Aorta (tissue), 5 donors: ENCODE data around the gene MARK2. TPM values are rescaled to one million over a fixed set of nuclear protein-coding genes. Genes with fewer than 3 reads are reported as not detected.
A peak's percentile ranks its signal among the peaks of the same experiment; 100 is the strongest.

Source experiments
- ATAC-seq: fragments of 200-7000 bp; cut with Tn5 transposase; one replicate; pipeline ENCODE4 v1.9.1; 2022; ENCODE audit warnings: moderate library complexity; ENCODE audit not compliant: low FRiP score
- DNase-seq, 2 donors: peaks; one replicate each; pipeline ENCODE4 v3.0.0-alpha.2; 2020
- H3K27ac ChIP-seq, 2 donors: one replicate each; pipeline ENCODE4 v1.5.1; 2013; ENCODE audit warnings: low read length in 2 of 2, mild to moderate bottlenecking in 2 of 2, moderate library complexity in 2 of 2, control low read depth in 1 of 2, inconsistent platforms in 1 of 2, low read depth in 1 of 2
- H3K27me3 ChIP-seq, 2 donors: one replicate each; pipeline ENCODE4 v1.6.1; 2013; ENCODE audit warnings: control low read depth in 1 of 2, low read length in 1 of 2, mild to moderate bottlenecking in 1 of 2, moderate library complexity in 1 of 2; ENCODE audit not compliant: insufficient read depth in 2 of 2, control insufficient read depth in 1 of 2
- H3K36me3 ChIP-seq, 2 donors: one replicate each; pipeline ENCODE4 v1.6.1; 2013; ENCODE audit warnings: control low read depth in 1 of 2, low read length in 1 of 2, mild to moderate bottlenecking in 1 of 2; ENCODE audit not compliant: insufficient read depth in 2 of 2, control insufficient read depth in 1 of 2
- H3K4me1 ChIP-seq, 2 donors: one replicate each; pipeline ENCODE4 v1.6.1; 2013; ENCODE audit warnings: low read length in 2 of 2, control low read depth in 1 of 2, mild to moderate bottlenecking in 1 of 2, moderate library complexity in 1 of 2; ENCODE audit not compliant: insufficient read depth in 2 of 2, control insufficient read depth in 1 of 2
- H3K4me3 ChIP-seq, 2 donors: one replicate each; pipeline ENCODE4 v1.5.1; 2013; ENCODE audit warnings: low read length in 2 of 2, control low read depth in 1 of 2, mild to moderate bottlenecking in 1 of 2
- H3K9me3 ChIP-seq: one replicate; pipeline ENCODE4 v1.6.1; 2013; ENCODE audit warnings: mild to moderate bottlenecking, low read length; ENCODE audit not compliant: control insufficient read depth
- WGBS, 2 donors: extraction: QIAGEN DNeasy Blood & Tissue Kit; methylation state at CpG; one replicate each; pipeline ENCODE4 v1.1.7; 2013; 5-methylcytosine and 5-hydroxymethylcytosine counted together
- intact Hi-C, 2 donors: fragments of 100-400 bp; cut with DNase I; formaldehyde crosslinking; loops; one replicate each; pipeline versions ENCODE4 v1.14.2 to v1.15.0; 2022
- polyA plus RNA-seq, 2 donors: library from polyadenylated mRNA; stranded (reverse); fragments of 200-250 nt; gene quantifications; one replicate each; pipeline ENCODE4 v1.2.3, GENCODE V29; 2013
- total RNA-seq, 2 donors: library from RNA; stranded (reverse); fragmentation: NEBNext Ultra II Directional; extraction: Animal tissue kit (Norgen Biotek cat#: 25700); gene quantifications; one replicate each; pipeline ENCODE4 v1.2.1, GENCODE V29; 2021
- donor health status: healthy with polysubstance abuse.
- donor health status: Bipolar disorder and iron deficiency.
- donor health status: DM: no; HTN: no; CAD: no.
- donor health status: DM: no; HTN: no; CAD: no.
- donor health status: DM: yes; HTN: yes; CAD: no.

Gene MARK2
- total and polyA plus RNA-seq, 4 donors, result 8.1 to 32.5 (median 18.9) TPM

- 31 to 42% methylated on average over 9 of the region's 9 CpGs for WGBS, 2 donors
- no peak overlapping the region for H3K27ac ChIP-seq
- H3K27me3 ChIP-seq, result no peaks in the 10 kb centered on the region
- DNase-seq (peak in 1 of 2 donors; percentile 20), ATAC-seq (no peak)
- no peaks in the 10 kb centered on the region for H3K36me3 ChIP-seq
- no peak overlapping the region for H3K4me3 ChIP-seq
- no peaks in the 10 kb centered on the region for H3K4me1 ChIP-seq
- H3K9me3 ChIP-seq, result no peaks in the 10 kb centered on the region
- intact Hi-C loops, result no loop called here
Observed at GRCh38 chr11:63868399-63869064, 29.6 kb downstream of the MARK2 start.

DNA sequence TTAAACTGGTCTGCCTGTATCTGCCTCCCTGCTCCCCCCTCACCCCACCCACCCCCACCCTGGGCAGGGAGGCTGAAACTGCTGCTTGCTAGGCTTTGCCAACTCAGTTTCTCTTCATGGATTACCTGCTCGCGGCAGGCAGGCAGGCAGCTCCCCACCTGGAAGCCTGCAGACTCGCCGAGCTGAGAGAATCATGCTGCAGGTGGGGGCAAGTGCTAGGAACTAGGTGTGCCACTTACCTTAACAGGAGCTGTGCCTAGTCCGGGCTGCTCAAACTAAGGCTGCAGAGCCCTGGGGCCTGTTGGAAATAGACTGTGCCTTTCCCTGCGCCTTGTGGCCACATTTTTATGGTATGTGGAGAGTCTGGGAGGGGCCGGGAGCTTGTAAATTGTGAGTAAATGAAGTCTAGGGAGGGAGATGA, 30.3 kb downstream of the MARK2 start:
- ATAC-seq (no peak), DNase-seq (peak in 1 of 2 donors; percentile 35)
- 85 to 89% methylated on average over 7 of the region's 7 CpGs for WGBS, 2 donors
- Histone ChIP-seq H3K27me3 (no peaks in the 10 kb centered on the region), H3K4me1 (no peaks in the 10 kb centered on the region), H3K4me3 (no peak overlapping the region), H3K27ac (no peak overlapping the region), H3K36me3 (no peaks in the 10 kb centered on the region), H3K9me3 (no peaks in the 10 kb centered on the region)
- intact Hi-C loops, result no loop called here

- ATAC-seq, result no peak
Observed at GRCh38 chr11:63869683-63870082, 30.8 kb downstream of the MARK2 start.

DNA sequence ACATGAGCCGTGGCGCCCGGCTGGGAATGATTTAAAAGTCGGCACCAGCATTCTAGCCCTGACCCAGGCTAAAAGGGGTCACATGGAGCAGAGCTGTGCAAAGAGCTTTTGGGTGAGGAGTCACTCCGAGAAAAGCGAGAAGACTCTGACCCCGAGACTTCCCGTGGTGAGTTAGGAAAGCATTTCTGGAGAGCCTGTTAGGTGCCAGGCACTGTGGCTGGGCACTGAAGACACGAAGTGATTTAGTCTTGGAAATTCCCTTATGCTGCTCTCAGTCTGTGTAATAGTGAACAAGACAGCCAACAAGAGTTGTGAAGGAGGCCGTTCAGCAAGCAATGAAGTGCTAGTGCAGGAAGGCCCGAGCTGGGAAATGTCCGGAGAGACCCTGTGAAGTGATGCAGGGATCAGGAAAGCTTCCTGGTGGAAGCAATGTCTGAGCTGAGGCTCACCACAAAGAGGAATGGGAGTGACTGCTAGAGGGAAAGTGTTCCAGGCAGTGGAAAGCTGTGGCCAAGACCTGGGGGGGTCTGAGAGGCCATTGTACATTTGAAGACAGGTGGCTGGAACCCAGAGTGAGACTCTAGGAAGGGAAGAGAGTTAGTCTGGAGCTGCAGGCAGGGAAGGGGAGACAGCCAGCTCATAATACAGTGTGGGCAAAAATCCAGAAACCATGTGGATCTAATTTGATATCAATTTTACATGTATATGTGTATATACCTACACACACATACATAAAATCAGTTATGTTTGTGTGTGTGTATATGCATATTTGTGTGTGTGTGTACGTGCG, 31.6 kb downstream of the MARK2 start:
- peak in 1 of 2 donors; percentile 39 for DNase-seq
- WGBS, 2 donors, result 37% methylated on average over 14 of the region's 14 CpGs
- no peak for ATAC-seq
- intact Hi-C loops, result loop anchor here in 1 of 2 donors (5.0 kb wide), 2 partner anchors 33 to 47 kb away; partner anchors contain the start of genes MARK2 and RCOR2
- peaks cover 0 to 4% of the 10 kb centered on the region in 2 donors for H3K4me1 ChIP-seq
- H3K27ac ChIP-seq, result peak overlapping the region in 1 of 2 donors; percentile 1
- peaks cover 0 to 2% of the 10 kb centered on the region in 2 donors for H3K36me3 ChIP-seq
- no peak overlapping the region for H3K4me3 ChIP-seq
- H3K9me3 ChIP-seq, result no peaks in the 10 kb centered on the region
- no peaks in the 10 kb centered on the region for H3K27me3 ChIP-seq

More at GRCh38 chr11:63869683-63870082, 30.8 kb downstream of the MARK2 start:
- Histone ChIP-seq H3K4me3 (no peak overlapping the region), H3K27me3 (no peaks in the 10 kb centered on the region), H3K36me3 (peaks cover 0 to 2% of the 10 kb centered on the region in 2 donors), H3K9me3 (no peaks in the 10 kb centered on the region), H3K27ac (no peak overlapping the region), H3K4me1 (peaks cover 0 to 3% of the 10 kb centered on the region in 2 donors)
- DNase-seq, result peak in 1 of 2 donors; percentile 49
- intact Hi-C loops, result loop anchor here in 1 of 2 donors (5.0 kb wide), 2 partner anchors 32 to 48 kb away; partner anchors contain the start of genes MARK2 and RCOR2
- 82 to 85% methylated on average over 8 of the region's 8 CpGs for WGBS, 2 donors

DNA sequence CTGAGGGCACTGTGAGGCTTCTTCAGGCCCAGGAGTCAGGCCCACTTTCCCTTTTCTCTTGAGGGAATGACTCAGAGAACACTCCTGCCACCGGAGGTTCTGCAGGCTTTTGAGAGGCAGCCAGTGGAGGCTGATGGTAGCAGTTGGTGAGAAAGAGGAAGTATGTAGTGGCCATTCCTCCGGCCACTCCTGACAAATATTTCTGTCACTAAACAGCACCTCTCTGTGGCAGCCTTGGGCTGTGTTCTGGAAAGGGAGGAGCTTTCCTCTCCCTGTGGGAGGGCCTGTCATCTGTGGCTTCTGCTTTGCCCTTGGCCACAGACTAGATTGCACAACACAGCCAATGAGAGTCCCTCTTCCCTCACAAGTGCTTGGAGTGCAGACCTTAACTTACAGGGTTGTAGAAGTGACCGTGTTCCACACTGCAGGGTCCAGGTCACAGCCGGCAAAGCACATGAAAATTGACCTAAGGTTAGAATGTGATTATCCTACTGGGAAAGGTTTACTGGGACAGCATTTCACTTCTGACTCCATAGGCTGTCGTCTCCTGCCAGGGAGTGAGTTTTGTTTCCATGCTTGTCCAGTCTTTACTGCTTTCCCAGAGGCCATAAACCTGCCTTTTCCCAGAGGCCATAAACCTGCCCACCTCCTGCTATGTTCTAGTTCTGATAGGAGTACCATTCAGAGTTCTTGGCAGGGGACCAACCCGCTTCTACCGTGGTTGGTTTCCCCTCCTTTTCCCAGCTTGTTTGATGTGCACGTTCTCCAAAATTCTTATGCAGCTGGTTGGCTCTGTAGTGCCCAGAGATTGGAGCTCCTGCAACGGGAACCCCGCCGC, 33.3 kb downstream of the MARK2 start:
- intact Hi-C loops, result loop anchor here in 1 of 2 donors (5.0 kb wide), 2 partner anchors 35 to 45 kb away; partner anchors contain the start of genes MARK2 and RCOR2
- H3K4me1 ChIP-seq, result peaks cover 0 to 4% of the 10 kb centered on the region in 2 donors
- no peaks in the 10 kb centered on the region for H3K9me3 ChIP-seq
- DNase-seq, result peak; percentile 81 to 91
- H3K27me3 ChIP-seq, result no peaks in the 10 kb centered on the region
- H3K4me3 ChIP-seq, result no peak overlapping the region
- peak overlapping the region in 1 of 2 donors; percentile 82 for H3K27ac ChIP-seq
- 2 to 4% methylated on average over 11 of the region's 11 CpGs for WGBS, 2 donors
- H3K36me3 ChIP-seq, result peaks cover 0 to 4% of the 10 kb centered on the region in 2 donors
- peak; percentile 93 for ATAC-seq

DNA sequence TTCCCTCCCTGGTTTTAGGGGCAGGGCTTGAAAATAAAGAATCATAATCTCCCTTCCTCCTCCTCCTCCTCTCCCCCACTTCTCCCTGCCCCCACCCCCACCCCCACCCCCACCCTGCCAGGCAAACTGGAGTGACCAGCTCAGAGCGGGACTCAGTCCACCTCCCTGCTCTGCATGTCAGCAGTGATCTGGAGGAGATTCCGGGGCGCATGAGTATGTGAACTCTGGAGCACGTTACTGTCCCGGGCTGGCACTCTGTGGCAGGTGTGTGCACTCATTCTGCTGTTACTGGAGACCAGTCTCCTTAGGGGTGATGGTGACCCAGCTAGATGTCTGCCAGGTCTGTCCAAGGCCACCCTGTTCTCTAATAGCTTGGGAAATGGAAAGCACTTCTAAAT, 33.9 kb downstream of the MARK2 start:
- Histone ChIP-seq H3K9me3 (no peaks in the 10 kb centered on the region), H3K4me1 (peaks cover 0 to 4% of the 10 kb centered on the region in 2 donors), H3K27ac (peak overlapping the region in 1 of 2 donors; percentile 60), H3K36me3 (peaks cover 0 to 4% of the 10 kb centered on the region in 2 donors), H3K27me3 (no peaks in the 10 kb centered on the region), H3K4me3 (no peak overlapping the region)
- intact Hi-C loops, result loop anchor here in 1 of 2 donors (5.0 kb wide), 2 partner anchors 35 to 45 kb away; partner anchors contain the start of genes MARK2 and RCOR2
- DNase-seq (peak in 1 of 2 donors; percentile 63), ATAC-seq (no peak)
- WGBS, 2 donors, result 15 to 24% methylated on average over 5 of the region's 5 CpGs

- intact Hi-C loops, result loop anchor here in 1 of 2 donors (5.0 kb wide), 2 partner anchors 36 to 44 kb away; partner anchors contain the start of genes MARK2 and RCOR2
- Histone ChIP-seq H3K36me3 (peaks cover 0 to 4% of the 10 kb centered on the region in 2 donors), H3K9me3 (no peaks in the 10 kb centered on the region), H3K27me3 (no peaks in the 10 kb centered on the region), H3K27ac (no peak overlapping the region), H3K4me1 (peaks cover 0 to 4% of the 10 kb centered on the region in 2 donors), H3K4me3 (no peak overlapping the region)
- 38 to 49% methylated on average over 5 of the region's 5 CpGs for WGBS, 2 donors
- no peak for DNase-seq
- ATAC-seq, result no peak
Observed at GRCh38 chr11:63873311-63873710, 34.4 kb downstream of the MARK2 start.

DNA sequence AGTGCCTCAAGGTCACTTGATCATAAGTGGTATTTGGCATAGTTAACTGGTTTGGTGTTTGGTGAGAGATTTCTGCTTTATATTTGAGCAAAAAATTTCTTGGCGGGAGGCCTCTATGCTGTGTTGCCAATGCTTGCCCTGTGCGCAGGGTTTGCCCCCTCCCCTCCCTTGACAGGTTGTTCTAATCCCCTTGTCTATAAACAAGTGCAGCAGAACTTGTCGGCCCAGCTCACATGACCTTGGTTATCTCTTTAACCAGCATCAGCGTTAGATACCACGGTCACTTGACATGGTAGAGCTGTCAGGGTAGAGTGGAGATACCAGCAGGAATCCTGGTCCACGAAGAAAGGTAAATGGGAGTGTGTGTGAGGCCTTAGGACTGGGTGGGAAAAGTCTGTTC, 35.6 kb downstream of the MARK2 start:
- no peaks in the 10 kb centered on the region for H3K9me3 ChIP-seq
- no peak for ATAC-seq
- peaks cover 0 to 4% of the 10 kb centered on the region in 2 donors for H3K4me1 ChIP-seq
- H3K27ac ChIP-seq, result no peak overlapping the region
- intact Hi-C loops, result loop anchor here in 1 of 2 donors (5.0 kb wide), 2 partner anchors 37 to 43 kb away; partner anchors contain the start of genes MARK2 and RCOR2
- no peaks in the 10 kb centered on the region for H3K27me3 ChIP-seq
- peak in 1 of 2 donors; percentile 33 for DNase-seq
- 15 to 20% methylated on average over 6 of the region's 6 CpGs for WGBS, 2 donors
- H3K4me3 ChIP-seq, result no peak overlapping the region
- H3K36me3 ChIP-seq, result peaks cover 0 to 4% of the 10 kb centered on the region in 2 donors
